HCT116 (cell line): ENCODE results near the gene CDHR5. TPM values are rescaled to one million over a fixed set of nuclear protein-coding genes. Genes with fewer than 3 reads are reported as not detected.

Experiments
- ATAC-seq: fragments of 200-7000 bp; cut with Tn5 transposase; 2 replicates; pipeline ENCODE4 v1.9.1; 2020; ENCODE audit warnings: mild to moderate bottlenecking, moderate library complexity
- BruUV-seq: library from RNA; stranded (reverse); fragments of 400-500 nt; replicated peaks from 2 replicates; lab custom pipeline; 2021; lab: Mats Ljungman, UMichigan
- CTCF ChIA-PET: fragments of 300-600 bp; sonication (Branson Sonifier 250); formaldehyde crosslinking; loops from one replicate; lab custom pipeline; 2021; ENCODE audit warnings: antibody characterized with exemption; lab: Charles Lee
- POLR2A ChIA-PET: fragments of 300-600, 350-600 bp; sonication (Branson Sonifier 250); formaldehyde crosslinking; loops from one replicate; lab custom pipeline; 2021; ENCODE audit warnings: antibody characterized with exemption; lab: Charles Lee
- RAD21 ChIA-PET, 2 experiments: fragments of 300-600 bp; sonication (Branson Sonifier 250); formaldehyde crosslinking; loops; one replicate each; lab custom pipeline; 2023; ENCODE audit warnings: low total read pairs in 2 of 2; ENCODE audit not compliant: uncharacterized antibody in 2 of 2, unreplicated experiment in 2 of 2, low non-redundant PET in 1 of 2; lab: Charles Lee
- DNase-seq: peaks from one replicate; pipeline ENCODE4 v3.0.0-alpha.2; 2010; ENCODE audit warnings: low read depth, low spot score
- H2AFZ ChIP-seq: fragments of 200-600 bp; shearing (Covaris generic), sonication (generic); 2 replicates; pipeline ENCODE4 v1.6.1; 2017; ENCODE audit warnings: low read depth, mixed run types, mixed read lengths, antibody characterized with exemption, low read length; ENCODE audit not compliant: poor library complexity, severe bottlenecking
- H3K27ac ChIP-seq: 2 replicates; pipeline ENCODE4 v1.5.1; 2012; ENCODE audit warnings: low read depth, low read length
- H3K27me3 ChIP-seq: fragments of 200-600 bp; sonication (generic); 2 replicates; pipeline ENCODE4 v1.6.1; 2016; ENCODE audit warnings: mixed run types, low read length, mixed read lengths; ENCODE audit not compliant: insufficient read depth
- H3K36me3 ChIP-seq, 2 experiments: fragments of 200-500 bp in 1 of 2; fragments of 200-600 bp in 1 of 2; sonication (Bioruptor generic) in 1 of 2; sonication (generic) in 1 of 2; 2 replicates each; pipeline versions ENCODE4 v1.5.1 to v1.6.1; 2014 to 2016; ENCODE audit warnings: low read length in 2 of 2, inconsistent platforms in 1 of 2, mixed read lengths in 1 of 2, mixed run types in 1 of 2; ENCODE audit not compliant: insufficient read depth in 2 of 2, control insufficient read depth in 1 of 2
- H3K4me1 ChIP-seq, 2 experiments: fragments of 200-600 bp in 1 of 2; sonication (generic) in 1 of 2; 2 replicates each; pipeline versions ENCODE4 v1.5.1 to v1.6.1; 2012 to 2017; ENCODE audit warnings: low read length in 2 of 2, inconsistent platforms in 1 of 2, mild to moderate bottlenecking in 1 of 2, mixed read lengths in 1 of 2, mixed run types in 1 of 2, moderate library complexity in 1 of 2; ENCODE audit not compliant: insufficient read depth in 2 of 2, control insufficient read depth in 1 of 2
- H3K4me2 ChIP-seq: fragments of 200-600 bp; sonication (generic); 2 replicates; pipeline ENCODE4 v1.6.1; 2017; ENCODE audit warnings: mixed run types, low read length, mixed read lengths
- H3K4me3 ChIP-seq, 2 experiments: fragments of 200-600 bp in 1 of 2; sonication (generic) in 1 of 2; replicated peaks in 1 of 2; 2 replicates each; pipeline ENCODE4 v1.5.1; 2011 to 2016; ENCODE audit warnings: low read length in 2 of 2, control low read depth in 1 of 2, low read depth in 1 of 2, mild to moderate bottlenecking in 1 of 2, mixed read lengths in 1 of 2, mixed run types in 1 of 2
- H3K79me2 ChIP-seq: fragments of 200-600 bp; sonication (generic); 2 replicates; pipeline ENCODE4 v1.6.1; 2017; ENCODE audit warnings: mild to moderate bottlenecking, mixed run types, low read length, moderate library complexity, mixed read lengths; ENCODE audit not compliant: insufficient read depth
- H3K9ac ChIP-seq: fragments of 200-600 bp; sonication (generic); 2 replicates; pipeline ENCODE4 v1.6.1; 2016; ENCODE audit warnings: low read length, mixed read lengths
- H3K9me2 ChIP-seq: fragments of 200-600 bp; sonication (generic), shearing (Covaris generic); 2 replicates; pipeline ENCODE4 v1.6.1; 2017; ENCODE audit warnings: mixed run types, mild to moderate bottlenecking, moderate library complexity; ENCODE audit not compliant: insufficient read depth
- H3K9me3 ChIP-seq, 2 experiments: fragments of 200-500 bp in 1 of 2; fragments of 200-600 bp in 1 of 2; sonication (Bioruptor generic) in 1 of 2; sonication (generic) in 1 of 2; 2 replicates each; pipeline ENCODE4 v1.6.1; 2014 to 2017; ENCODE audit warnings: low read length in 2 of 2, mixed read lengths in 2 of 2, inconsistent platforms in 1 of 2, low read depth in 1 of 2, mild to moderate bottlenecking in 1 of 2, mixed run types in 1 of 2, moderate library complexity in 1 of 2; ENCODE audit not compliant: control insufficient read depth in 1 of 2, insufficient read depth in 1 of 2
- H4K20me1 ChIP-seq: fragments of 200-600 bp; sonication (generic), shearing (Covaris generic); 2 replicates; pipeline ENCODE4 v1.6.1; 2017; ENCODE audit warnings: mixed run types, mild to moderate bottlenecking, moderate library complexity; ENCODE audit not compliant: insufficient read depth
- CBX3 ChIP-seq: IDR thresholded peaks from 2 replicates; pipeline ENCODE4 v1.6.1; 2012; ENCODE audit warnings: low read depth
- FOSL1 ChIP-seq: IDR thresholded peaks from 2 replicates; pipeline ENCODE4 v1.6.1; 2012; ENCODE audit warnings: low read depth
- SIN3A ChIP-seq: IDR thresholded peaks from 2 replicates; pipeline ENCODE4 v1.6.1; 2012; ENCODE audit warnings: low read depth
- intact Hi-C: fragments of 100-400 bp; cut with micrococcal nuclease; formaldehyde crosslinking; loops from 2 replicates; pipeline ENCODE4 v1.10.0; 2022
- total RNA-seq: library from RNA; stranded (reverse); gene quantifications from one replicate; pipeline ENCODE4 v1.2.1, GENCODE V29; 2021; ENCODE audit not compliant: unreplicated experiment
- TF ChIP-seq, protein P1 (sequence below): IDR thresholded peaks from 2 replicates; pipeline ENCODE4 v1.6.1; 2012; ENCODE audit warnings: low read depth

CDHR5 gene
- total RNA-seq, 1 experiment from 2014 or later, result not detected

- TF ChIP-seq, protein P1, sequence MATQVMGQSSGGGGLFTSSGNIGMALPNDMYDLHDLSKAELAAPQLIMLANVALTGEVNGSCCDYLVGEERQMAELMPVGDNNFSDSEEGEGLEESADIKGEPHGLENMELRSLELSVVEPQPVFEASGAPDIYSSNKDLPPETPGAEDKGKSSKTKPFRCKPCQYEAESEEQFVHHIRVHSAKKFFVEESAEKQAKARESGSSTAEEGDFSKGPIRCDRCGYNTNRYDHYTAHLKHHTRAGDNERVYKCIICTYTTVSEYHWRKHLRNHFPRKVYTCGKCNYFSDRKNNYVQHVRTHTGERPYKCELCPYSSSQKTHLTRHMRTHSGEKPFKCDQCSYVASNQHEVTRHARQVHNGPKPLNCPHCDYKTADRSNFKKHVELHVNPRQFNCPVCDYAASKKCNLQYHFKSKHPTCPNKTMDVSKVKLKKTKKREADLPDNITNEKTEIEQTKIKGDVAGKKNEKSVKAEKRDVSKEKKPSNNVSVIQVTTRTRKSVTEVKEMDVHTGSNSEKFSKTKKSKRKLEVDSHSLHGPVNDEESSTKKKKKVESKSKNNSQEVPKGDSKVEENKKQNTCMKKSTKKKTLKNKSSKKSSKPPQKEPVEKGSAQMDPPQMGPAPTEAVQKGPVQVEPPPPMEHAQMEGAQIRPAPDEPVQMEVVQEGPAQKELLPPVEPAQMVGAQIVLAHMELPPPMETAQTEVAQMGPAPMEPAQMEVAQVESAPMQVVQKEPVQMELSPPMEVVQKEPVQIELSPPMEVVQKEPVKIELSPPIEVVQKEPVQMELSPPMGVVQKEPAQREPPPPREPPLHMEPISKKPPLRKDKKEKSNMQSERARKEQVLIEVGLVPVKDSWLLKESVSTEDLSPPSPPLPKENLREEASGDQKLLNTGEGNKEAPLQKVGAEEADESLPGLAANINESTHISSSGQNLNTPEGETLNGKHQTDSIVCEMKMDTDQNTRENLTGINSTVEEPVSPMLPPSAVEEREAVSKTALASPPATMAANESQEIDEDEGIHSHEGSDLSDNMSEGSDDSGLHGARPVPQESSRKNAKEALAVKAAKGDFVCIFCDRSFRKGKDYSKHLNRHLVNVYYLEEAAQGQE, result no peak
These were observed 41.0 kb upstream of the CDHR5 start (continued) for GRCh38 chr11:665704-666281.

DNA sequence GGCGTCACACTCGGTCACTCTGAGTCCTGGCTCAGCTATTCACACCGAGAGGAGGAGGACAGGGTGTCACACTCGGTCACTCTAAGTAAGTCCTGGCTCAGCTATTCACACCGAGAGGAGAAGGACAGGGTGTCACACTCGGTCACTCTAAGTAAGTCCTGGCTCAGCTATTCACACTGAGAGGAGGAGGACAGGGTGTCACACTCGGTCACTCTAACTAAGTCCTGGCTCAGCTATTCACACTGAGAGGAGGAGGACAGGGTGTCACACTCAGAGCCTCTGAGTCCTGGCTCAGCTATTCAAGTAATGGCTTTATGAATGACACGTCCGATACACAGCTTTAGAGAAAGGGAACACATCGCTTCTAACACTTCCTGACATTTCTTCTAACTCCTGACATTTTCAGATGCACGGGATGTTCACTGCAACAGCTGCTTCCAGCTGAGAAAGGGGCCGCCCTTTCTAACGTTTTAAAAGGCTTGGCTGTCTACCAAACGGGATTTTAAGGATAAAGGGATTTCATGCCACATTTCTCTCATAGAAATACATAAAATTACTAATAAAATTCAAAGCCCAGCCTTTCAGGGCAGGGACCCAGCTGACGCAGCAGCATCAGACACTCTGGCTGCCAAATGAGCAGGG is 40.4 kb upstream of the CDHR5 start:
- RAD21 ChIA-PET, result no interaction called here
- Histone ChIP-seq H4K20me1 (no peaks in the 10 kb centered on the region), H3K27me3 (no peaks in the 10 kb centered on the region), H3K36me3 (no peaks in the 10 kb centered on the region; a peak in 1 of 4 replicates), H3K4me2 (no peak overlapping the region), H3K79me2 (peaks cover 3% of the 10 kb centered on the region; the same call in 1 of the 2 replicates), H3K27ac (no peak overlapping the region), H3K4me1 (no peaks in the 10 kb centered on the region), H3K9ac (no peak overlapping the region), H3K9me2 (no peaks in the 10 kb centered on the region), H2AFZ (no peak overlapping the region), H3K9me3 (no peaks in the 10 kb centered on the region)
- DNase-seq (no peak), ATAC-seq (no peak)
- BruUV-seq, result no TSS peak
- POLR2A ChIA-PET, result interaction anchor here (0.6 kb wide), 1 partner anchor 54 kb away, joined by 3 read pairs; no protein-coding TSS in a partner anchor
- no peak for TF ChIP-seq SIN3A
- TF ChIP-seq FOSL1, result no peak
- no peak for TF ChIP-seq CBX3
- TF ChIP-seq, all 23 proteins: peak for 0
- H3K4me3 ChIP-seq, result no peak overlapping the region
- intact Hi-C loops, result no loop called here
- CTCF ChIA-PET, result no interaction called here
